Left ventricle myocardium inferior (tissue), 1 donor: ENCODE data around the gene DLX5. TPM values are rescaled to one million over a fixed set of nuclear protein-coding genes. Genes with fewer than 3 reads are reported as not detected.
A peak's percentile ranks its signal among the peaks of the same experiment; 100 is the strongest.

Source experiments
- DNase-seq: peaks from one replicate; pipeline ENCODE4 v3.0.0-alpha.2; 2020
- H3K27ac ChIP-seq: fragments of 200-600 bp; replicated peaks from 2 replicates; pipeline ENCODE4 v1.8.0; 2021
- H3K27me3 ChIP-seq: fragments of 200-600 bp; 2 replicates; pipeline ENCODE4 v1.8.0; 2021; ENCODE audit warnings: low read depth
- H3K36me3 ChIP-seq: fragments of 200-600 bp; 2 replicates; pipeline ENCODE4 v1.8.0; 2021
- H3K4me1 ChIP-seq: fragments of 200-600 bp; 2 replicates; pipeline ENCODE4 v1.8.0; 2021
- H3K4me3 ChIP-seq: fragments of 200-600 bp; 2 replicates; pipeline ENCODE4 v1.8.0; 2021; ENCODE audit warnings: mild to moderate bottlenecking, moderate library complexity
- H3K9me3 ChIP-seq: fragments of 200-600 bp; replicated peaks from 2 replicates; pipeline ENCODE4 v1.8.0; 2021
- intact Hi-C: fragments of 100-400 bp; cut with micrococcal nuclease; formaldehyde crosslinking; loops from one replicate; pipeline ENCODE4 v1.11.0; 2022
- total RNA-seq: library from RNA; stranded (reverse); fragmentation: NEBNext Ultra II Directional; extraction: Animal tissue kit (Norgen Biotek cat#: 25700); gene quantifications from one replicate; pipeline ENCODE4 v1.2.1, GENCODE V29; 2021
- TF ChIP-seq, protein P1 (sequence below): fragments of 200-600 bp; IDR thresholded peaks from 2 replicates; pipeline ENCODE4 v1.8.0; 2021; ENCODE audit warnings: antibody characterized with exemption, mild to moderate bottlenecking, borderline replicate concordance
- donor health status: DM: no; HTN: yes; CAD: no; lungs with severe emphysema.

Gene DLX5
- total RNA-seq, 1 donor from 2014 or later, result not detected

DNA sequence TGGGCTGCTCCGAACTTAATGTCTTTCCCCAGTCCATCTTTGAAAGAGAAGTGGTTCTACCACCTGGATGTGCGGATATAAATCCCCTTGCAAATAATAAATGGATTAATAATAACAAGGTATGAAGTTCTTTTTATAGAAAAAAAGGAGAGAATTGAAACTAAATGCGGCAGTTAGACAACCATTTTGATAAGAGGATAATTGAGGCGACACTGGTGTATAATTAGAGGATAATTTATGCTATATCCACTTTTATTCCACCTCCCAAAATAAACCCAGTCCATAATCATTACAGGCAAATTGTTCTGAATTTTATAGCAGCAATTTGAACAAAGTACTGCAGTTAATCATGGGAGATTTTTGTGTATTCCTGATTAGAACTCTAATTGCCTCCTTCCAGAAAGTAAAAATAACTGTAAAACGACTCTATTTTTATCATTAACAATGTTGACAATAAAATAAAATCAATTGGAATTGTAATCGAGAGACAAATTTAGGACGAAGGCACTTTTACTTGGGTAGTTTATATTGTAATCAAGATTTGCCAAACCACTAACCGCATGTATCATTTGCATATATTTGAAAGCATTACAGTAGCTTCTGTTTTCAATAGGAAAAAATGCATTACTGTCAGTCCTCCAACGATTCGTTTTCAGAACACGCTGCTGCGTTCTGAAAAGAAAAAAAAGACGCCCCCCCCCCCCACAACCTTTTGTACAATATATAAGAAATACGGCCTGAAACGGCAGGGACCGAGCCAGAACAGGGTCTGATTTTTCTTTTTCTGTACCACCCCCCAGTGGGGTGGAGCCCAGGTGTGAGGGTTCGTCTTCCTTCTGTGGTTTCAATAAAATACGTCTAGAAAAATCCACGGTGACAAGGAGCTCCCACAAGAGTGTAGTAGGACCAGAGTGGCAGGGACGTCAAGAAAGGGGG is 20.1 kb downstream of the DLX5 start:
- H3K9me3 ChIP-seq, result no peaks in the 10 kb centered on the region
- H3K4me3 ChIP-seq, result peak overlapping the region; percentile 61
- H3K27me3 ChIP-seq, result peaks cover 100% of the 10 kb centered on the region
- intact Hi-C loops, result no loop called here
- DNase-seq, result no peak
- no peak overlapping the region for H3K27ac ChIP-seq
- TF ChIP-seq, protein P1, sequence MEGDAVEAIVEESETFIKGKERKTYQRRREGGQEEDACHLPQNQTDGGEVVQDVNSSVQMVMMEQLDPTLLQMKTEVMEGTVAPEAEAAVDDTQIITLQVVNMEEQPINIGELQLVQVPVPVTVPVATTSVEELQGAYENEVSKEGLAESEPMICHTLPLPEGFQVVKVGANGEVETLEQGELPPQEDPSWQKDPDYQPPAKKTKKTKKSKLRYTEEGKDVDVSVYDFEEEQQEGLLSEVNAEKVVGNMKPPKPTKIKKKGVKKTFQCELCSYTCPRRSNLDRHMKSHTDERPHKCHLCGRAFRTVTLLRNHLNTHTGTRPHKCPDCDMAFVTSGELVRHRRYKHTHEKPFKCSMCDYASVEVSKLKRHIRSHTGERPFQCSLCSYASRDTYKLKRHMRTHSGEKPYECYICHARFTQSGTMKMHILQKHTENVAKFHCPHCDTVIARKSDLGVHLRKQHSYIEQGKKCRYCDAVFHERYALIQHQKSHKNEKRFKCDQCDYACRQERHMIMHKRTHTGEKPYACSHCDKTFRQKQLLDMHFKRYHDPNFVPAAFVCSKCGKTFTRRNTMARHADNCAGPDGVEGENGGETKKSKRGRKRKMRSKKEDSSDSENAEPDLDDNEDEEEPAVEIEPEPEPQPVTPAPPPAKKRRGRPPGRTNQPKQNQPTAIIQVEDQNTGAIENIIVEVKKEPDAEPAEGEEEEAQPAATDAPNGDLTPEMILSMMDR, result no peak
- H3K4me1 ChIP-seq, result peaks cover 36% of the 10 kb centered on the region
- no peaks in the 10 kb centered on the region for H3K36me3 ChIP-seq

DNA sequence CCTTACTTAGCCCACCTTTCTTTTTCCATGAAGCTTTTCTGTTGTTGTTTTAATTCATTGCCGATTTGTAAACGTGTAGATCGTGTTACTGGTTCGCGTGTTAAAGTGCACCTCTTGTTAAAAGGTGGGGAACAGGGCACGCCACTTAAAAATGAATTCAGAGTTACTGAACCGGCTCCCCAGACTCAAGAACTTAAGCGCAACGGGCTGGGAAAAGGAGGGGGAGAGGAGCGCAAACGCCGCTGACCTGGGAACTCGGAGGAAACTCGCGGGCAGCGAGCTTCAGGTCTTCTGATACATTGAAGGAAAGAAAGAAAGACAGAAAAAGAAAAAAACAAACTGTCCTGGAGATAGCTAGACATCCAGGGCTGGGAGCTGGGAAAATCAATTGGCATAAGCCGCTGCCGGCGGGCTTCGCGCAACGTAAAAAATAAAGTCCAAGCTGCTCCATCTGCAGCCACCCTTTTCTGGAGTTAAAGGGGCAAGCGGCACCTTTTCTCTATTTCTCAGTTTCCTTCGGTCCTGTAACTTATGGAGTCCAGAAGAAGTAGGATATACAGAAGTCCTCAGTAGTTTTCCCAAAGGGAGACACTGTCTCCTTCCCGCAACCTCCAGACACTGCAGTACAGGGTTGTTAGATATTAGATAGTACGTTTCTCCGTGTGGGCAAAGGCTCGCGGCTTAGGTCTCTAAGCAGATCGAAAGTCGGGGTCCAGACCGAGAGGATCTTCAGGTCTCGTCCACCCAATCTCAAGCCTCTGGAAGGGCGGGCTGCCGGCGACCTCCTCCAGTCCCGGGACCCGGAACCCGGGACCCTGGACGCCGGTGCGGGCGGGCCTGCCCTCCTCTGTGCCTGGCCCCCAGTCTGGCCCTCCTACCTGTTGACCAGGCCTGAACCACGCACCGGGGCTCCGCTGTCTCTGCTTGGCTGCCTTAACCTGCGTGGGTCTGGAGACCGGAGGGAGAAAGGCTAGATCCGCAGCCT is 21.1 kb downstream of the DLX5 start:
- H3K4me1 ChIP-seq, result peaks cover 36% of the 10 kb centered on the region
- TF ChIP-seq, protein P1, result no peak
- H3K36me3 ChIP-seq, result no peaks in the 10 kb centered on the region
- intact Hi-C loops, result no loop called here
- peaks cover 100% of the 10 kb centered on the region for H3K27me3 ChIP-seq
- no peak overlapping the region for H3K27ac ChIP-seq
- no peak for DNase-seq
- H3K9me3 ChIP-seq, result no peaks in the 10 kb centered on the region
- H3K4me3 ChIP-seq, result no peak overlapping the region

DNA sequence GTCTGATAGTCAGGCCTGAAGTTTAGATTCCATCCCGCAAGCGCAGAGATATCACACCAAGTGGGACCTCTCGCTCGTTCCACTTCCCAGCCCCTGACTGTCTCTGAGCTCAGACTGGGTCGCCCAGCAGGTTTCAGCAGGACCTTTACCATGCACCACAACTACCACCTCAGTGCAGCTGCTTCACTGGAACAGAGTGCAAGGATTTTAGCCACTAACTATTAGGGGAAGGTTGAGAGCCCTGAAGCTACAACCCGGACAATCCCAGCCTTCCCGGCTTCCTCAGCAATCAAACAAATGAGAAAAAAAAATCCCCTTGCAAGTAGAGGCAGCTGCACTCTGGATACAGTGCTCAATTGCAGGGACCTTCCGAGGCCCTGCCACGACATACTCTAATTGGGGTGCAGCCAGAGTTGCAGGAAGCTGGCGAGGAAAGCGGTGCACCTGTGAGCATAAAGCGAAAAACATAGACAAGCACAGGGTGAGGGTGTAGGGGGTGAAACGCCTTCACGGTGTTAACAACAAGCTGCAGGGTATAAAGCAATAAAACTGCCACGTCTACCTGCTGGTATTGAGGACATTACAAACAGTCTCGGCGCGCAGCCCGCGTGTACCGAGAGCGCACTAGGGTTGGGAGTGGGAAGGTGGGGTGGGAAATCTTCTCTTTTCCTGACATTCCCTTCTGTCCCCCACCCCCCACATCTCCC is 21.9 kb downstream of the DLX5 start:
- intact Hi-C loops, result no loop called here
- TF ChIP-seq, protein P1, result no peak
- H3K9me3 ChIP-seq, result no peaks in the 10 kb centered on the region
- H3K27me3 ChIP-seq, result peaks cover 100% of the 10 kb centered on the region
- H3K4me3 ChIP-seq, result no peak overlapping the region
- H3K4me1 ChIP-seq, result peaks cover 36% of the 10 kb centered on the region
- H3K27ac ChIP-seq, result no peak overlapping the region
- no peaks in the 10 kb centered on the region for H3K36me3 ChIP-seq
- no peak for DNase-seq

DNA sequence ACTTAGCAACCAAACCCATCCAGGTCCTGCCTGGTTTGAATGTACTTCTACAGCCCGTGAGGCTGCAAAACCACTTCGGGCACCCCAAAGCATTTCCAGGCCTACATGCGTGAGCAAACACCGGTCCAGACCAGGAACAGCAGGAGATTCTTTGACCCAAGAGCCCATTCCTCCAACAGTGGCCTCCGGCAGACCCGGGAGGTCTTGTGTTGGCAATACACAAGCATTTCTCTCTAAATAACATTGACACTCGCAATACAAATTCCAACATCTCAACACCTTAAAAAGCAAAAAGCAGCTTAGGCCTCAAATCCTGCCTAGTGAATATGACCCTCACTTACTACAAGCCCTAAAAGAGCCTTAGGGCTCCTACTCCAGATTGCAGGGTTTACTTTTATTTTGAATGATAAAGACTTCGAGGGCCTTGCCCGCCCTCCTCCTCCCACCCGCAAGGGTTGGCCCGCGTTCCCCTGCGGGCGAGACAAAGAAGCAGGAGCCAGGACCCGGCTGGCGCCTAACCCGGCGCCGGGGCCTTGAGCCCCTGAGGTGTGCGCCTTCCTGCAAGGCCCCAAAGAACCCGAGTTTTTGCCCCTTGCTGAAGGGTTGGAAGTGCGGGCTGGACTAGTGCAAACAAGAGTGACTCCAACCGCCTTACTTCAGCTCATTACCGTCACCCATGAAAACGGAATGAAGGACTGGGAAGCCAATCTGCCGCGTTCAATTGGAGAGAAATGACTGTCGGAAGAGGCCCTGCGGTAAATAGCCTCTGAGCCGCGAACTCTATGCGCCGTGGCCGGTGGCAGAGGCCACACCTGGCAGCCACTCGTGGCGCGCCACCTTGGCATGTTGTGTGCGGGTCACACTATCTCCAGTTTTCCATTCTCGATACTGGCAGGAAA is 22.7 kb downstream of the DLX5 start:
- Histone ChIP-seq H3K27ac (no peak overlapping the region), H3K27me3 (peaks cover 100% of the 10 kb centered on the region), H3K4me3 (no peak overlapping the region), H3K36me3 (no peaks in the 10 kb centered on the region), H3K9me3 (no peaks in the 10 kb centered on the region), H3K4me1 (peaks cover 39% of the 10 kb centered on the region)
- intact Hi-C loops, result no loop called here
- TF ChIP-seq, protein P1, result no peak
- DNase-seq, result no peak
